Spleen (tissue), 7 donors: ENCODE measurements around the gene SERPINA12.

Experiments used
- CTCF ChIP-seq, 11 experiments: fragments of 200-600 bp in 7 of 11; fragments of 450-650 bp in 4 of 11; sonication (generic) in 4 of 11; IDR thresholded peaks in 8 of 11; conservative IDR thresholded peaks in 3 of 11; 1 replicate in 7 of 11; 2 replicates in 4 of 11; pipeline versions ENCODE4 v1.4.0 to v1.8.0; 2016 to 2021; ENCODE audit warnings: antibody characterized with exemption in 11 of 11, inconsistent platforms in 4 of 11, mild to moderate bottlenecking in 1 of 11
- POLR2A ChIP-seq, 3 donors: fragments of 450-650 bp; IDR thresholded peaks; one replicate each; pipeline ENCODE4 v1.5.1; 2017; ENCODE audit warnings: antibody characterized with exemption in 3 of 3, mild to moderate bottlenecking in 1 of 3
- POLR2AphosphoS5 ChIP-seq, 3 donors: sonication (generic); formaldehyde crosslinking; IDR thresholded peaks; one replicate each; pipeline ENCODE4 v1.5.1; 2017; ENCODE audit warnings: antibody characterized with exemption in 3 of 3
- donor health status: DM: no; HTN: no; CAD: no; lungs with moderate emphysema.
- donor health status: DM: no; HTN: no; CAD: no.
- donor health status: DM: no; HTN: no; CAD: no.

- no peak for TF ChIP-seq CTCF (IDR thresholded peaks at IDR 0.05 in 8 of 11, conservative IDR thresholded peaks at IDR 0.05 in 3 of 11)
- TF ChIP-seq POLR2AphosphoS5 (IDR thresholded peaks at IDR 0.05), result no peak
- TF ChIP-seq POLR2A (IDR thresholded peaks at IDR 0.05), result no peak
These were observed 39.1 kb upstream of the SERPINA12 start for GRCh38 chr14:94548131-94548998.
